Parathyroid adenoma (tissue), 2 donors: ENCODE data around the gene NEK6.

Experiments
- H2AFZ ChIP-seq: fragments of 300-600 bp; sonication (generic); one replicate; pipeline ENCODE4 v1.7.0; 2017; ENCODE audit warnings: antibody characterized with exemption, mild to moderate bottlenecking
- H3K27ac ChIP-seq: fragments of 300-600 bp; sonication (generic); one replicate; pipeline ENCODE4 v1.7.0; 2017
- H3K27me3 ChIP-seq: fragments of 300-600 bp; sonication (generic); one replicate; pipeline ENCODE4 v1.7.0; 2017; ENCODE audit warnings: low read length; ENCODE audit not compliant: control insufficient read depth, insufficient read depth
- H3K36me3 ChIP-seq: fragments of 300-600 bp; sonication (generic); one replicate; pipeline ENCODE4 v1.7.0; 2017; ENCODE audit warnings: low read length; ENCODE audit not compliant: control insufficient read depth, insufficient read depth
- H3K4me1 ChIP-seq: fragments of 300-600 bp; sonication (generic); one replicate; pipeline ENCODE4 v1.7.0; 2017; ENCODE audit warnings: control low read depth
- H3K4me2 ChIP-seq: fragments of 300-600 bp; sonication (generic); one replicate; pipeline ENCODE4 v1.7.0; 2017; ENCODE audit warnings: low read length
- H3K4me3 ChIP-seq: fragments of 300-600 bp; sonication (generic); one replicate; pipeline ENCODE4 v1.7.0; 2017; ENCODE audit warnings: low read depth, low read length
- H3K79me2 ChIP-seq: fragments of 300-600 bp; sonication (generic); one replicate; pipeline ENCODE4 v1.7.0; 2017; ENCODE audit warnings: control low read depth
- H3K9ac ChIP-seq: fragments of 300-600 bp; sonication (generic); one replicate; pipeline ENCODE4 v1.7.0; 2017; ENCODE audit warnings: mild to moderate bottlenecking
- H3K9me3 ChIP-seq: fragments of 300-600 bp; sonication (generic); one replicate; pipeline ENCODE4 v1.7.0; 2017; ENCODE audit warnings: low read length; ENCODE audit not compliant: control insufficient read depth
- TF ChIP-seq, protein P1 (sequence below): fragments of 300-600 bp; sonication (generic); IDR thresholded peaks from one replicate; pipeline ENCODE4 v1.7.0; 2017; ENCODE audit warnings: antibody characterized with exemption, mild to moderate bottlenecking
- donor health status: primary hyperparathyroidism.

NEK6 gene

DNA sequence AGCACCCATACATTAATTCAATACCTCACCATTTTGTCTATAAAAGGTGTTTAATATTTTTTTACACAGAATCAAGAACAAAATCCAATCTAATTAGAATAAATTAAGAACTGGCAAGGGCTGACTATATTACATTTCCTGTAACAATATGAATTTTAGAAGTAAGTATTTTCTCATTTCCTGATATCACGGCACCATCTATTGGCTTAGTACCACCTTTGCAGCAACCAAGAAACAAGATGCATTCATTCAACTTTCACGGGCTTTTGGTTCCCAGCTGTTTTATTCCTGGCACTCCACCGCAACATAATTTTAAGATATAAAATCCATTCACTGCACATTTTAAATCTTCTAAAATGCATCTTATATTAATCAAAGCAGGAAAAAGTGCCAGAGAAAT, 136.8 kb downstream of the NEK6 start:
- Histone ChIP-seq H2AFZ (no peak overlapping the region), H3K9me3 (no peaks in the 10 kb centered on the region), H3K27me3 (no peaks in the 10 kb centered on the region), H3K27ac (no peak overlapping the region), H3K4me2 (no peak overlapping the region), H3K9ac (no peak overlapping the region), H3K36me3 (no peaks in the 10 kb centered on the region), H3K4me3 (no peak overlapping the region), H3K79me2 (peaks cover under 1% of the 10 kb centered on the region), H3K4me1 (peaks cover 4% of the 10 kb centered on the region)
- TF ChIP-seq, protein P1, sequence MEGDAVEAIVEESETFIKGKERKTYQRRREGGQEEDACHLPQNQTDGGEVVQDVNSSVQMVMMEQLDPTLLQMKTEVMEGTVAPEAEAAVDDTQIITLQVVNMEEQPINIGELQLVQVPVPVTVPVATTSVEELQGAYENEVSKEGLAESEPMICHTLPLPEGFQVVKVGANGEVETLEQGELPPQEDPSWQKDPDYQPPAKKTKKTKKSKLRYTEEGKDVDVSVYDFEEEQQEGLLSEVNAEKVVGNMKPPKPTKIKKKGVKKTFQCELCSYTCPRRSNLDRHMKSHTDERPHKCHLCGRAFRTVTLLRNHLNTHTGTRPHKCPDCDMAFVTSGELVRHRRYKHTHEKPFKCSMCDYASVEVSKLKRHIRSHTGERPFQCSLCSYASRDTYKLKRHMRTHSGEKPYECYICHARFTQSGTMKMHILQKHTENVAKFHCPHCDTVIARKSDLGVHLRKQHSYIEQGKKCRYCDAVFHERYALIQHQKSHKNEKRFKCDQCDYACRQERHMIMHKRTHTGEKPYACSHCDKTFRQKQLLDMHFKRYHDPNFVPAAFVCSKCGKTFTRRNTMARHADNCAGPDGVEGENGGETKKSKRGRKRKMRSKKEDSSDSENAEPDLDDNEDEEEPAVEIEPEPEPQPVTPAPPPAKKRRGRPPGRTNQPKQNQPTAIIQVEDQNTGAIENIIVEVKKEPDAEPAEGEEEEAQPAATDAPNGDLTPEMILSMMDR, result no peak

DNA sequence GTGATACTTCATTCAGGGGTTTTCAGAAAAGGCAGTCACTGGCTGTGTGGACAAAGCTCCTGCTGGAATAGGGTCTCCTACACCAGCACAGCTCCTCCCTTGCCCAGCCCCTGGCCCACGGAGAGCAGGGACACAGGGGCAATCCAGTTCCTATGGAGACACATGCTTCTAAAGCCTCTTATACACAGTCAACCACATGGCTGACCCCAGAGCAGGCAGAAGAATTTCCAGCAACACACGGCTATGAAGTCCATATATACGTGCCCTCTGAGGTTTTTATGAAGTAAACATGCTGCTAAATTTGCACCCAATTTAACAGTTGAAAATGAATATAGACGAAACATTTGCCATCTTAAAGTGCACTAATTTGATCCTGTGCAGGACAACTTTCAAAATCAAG, 138.1 kb downstream of the NEK6 start:
- no peak overlapping the region for H3K9ac ChIP-seq
- no peak overlapping the region for H3K4me3 ChIP-seq
- no peaks in the 10 kb centered on the region for H3K36me3 ChIP-seq
- TF ChIP-seq, protein P1, result no peak
- no peak overlapping the region for H3K4me2 ChIP-seq
- peaks cover 3% of the 10 kb centered on the region for H3K79me2 ChIP-seq
- no peak overlapping the region for H3K27ac ChIP-seq
- H2AFZ ChIP-seq, result no peak overlapping the region
- no peaks in the 10 kb centered on the region for H3K27me3 ChIP-seq
- no peaks in the 10 kb centered on the region for H3K9me3 ChIP-seq
- H3K4me1 ChIP-seq, result peaks cover 2% of the 10 kb centered on the region

DNA sequence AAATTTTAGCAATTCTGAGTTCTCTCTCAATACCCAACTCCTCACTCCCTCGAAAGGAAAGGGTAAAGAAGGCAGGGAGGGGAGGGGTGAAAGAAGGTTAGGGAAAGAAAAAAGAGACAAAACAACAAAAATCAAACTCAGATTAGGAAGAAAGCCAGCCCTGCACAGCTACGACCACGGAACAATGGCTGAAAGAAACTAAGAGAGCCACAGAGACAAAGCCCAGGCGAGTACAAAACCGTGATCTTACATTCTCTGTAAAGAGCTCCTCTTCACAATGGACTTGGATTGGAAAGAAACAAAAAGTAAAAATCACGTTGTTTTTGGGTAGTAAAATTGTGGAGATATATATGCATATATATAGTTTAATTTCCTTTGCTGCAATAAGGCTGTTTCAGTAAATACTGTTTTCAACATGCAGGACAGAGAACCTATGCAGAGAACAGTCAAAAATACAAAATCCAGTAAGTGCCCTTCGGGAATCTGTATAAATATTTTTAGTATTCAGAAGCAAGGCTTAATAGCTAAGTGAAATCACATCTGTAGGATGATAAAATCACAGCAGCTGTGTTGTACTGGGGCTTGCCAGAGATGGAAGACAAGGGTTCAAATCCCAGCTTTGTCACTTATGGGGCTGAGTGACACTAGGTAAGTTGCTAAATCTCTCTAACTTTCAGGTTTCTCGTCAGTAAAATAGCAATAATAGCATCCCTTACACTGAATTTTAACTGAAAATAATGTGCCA, 140.6 kb downstream of the NEK6 start:
- H3K4me1 ChIP-seq, result no peaks in the 10 kb centered on the region

DNA sequence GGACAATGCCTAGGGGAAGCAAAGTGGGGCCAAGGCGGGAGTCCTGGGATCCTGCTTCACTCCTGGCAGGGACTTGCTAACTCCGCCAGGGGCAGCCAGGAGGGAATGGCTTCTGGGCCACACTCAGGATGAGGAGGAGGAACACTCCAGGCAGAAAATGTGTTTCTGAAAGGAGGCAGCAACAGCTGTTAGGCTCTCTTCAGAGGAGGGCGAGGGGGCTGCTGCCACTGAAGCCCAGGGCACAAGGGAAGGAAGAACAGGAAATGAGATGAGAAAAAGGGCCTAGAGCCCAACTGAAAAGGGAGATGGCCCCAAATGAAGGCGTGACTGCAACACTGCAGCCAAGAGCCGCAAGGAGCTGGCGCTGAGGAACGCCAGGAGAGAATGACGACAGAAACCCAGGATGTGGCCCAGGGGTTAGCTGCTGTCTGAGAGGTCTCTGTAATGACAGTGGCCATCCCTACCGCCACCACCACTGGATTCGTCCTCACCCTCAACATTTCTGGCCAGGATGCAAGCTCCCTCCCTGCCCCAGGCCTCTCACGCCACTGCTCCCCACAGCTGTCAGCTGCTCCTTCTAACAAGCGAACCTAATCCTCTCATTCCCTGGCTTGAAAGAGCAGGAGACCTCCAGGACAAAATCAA, 141.7 kb downstream of the NEK6 start:
- Histone ChIP-seq H3K4me3 (no peak overlapping the region), H3K36me3 (no peaks in the 10 kb centered on the region), H3K4me1 (no peaks in the 10 kb centered on the region), H2AFZ (no peak overlapping the region), H3K9ac (no peak overlapping the region), H3K9me3 (no peaks in the 10 kb centered on the region), H3K27me3 (no peaks in the 10 kb centered on the region), H3K27ac (no peak overlapping the region), H3K4me2 (no peak overlapping the region), H3K79me2 (peaks cover 15% of the 10 kb centered on the region)
- TF ChIP-seq, protein P1, result no peak

More for the DNA sequence above, 140.6 kb downstream of the NEK6 start:
- Histone ChIP-seq H3K9me3 (no peaks in the 10 kb centered on the region), H3K27me3 (no peaks in the 10 kb centered on the region), H3K79me2 (peaks cover 11% of the 10 kb centered on the region), H3K36me3 (no peaks in the 10 kb centered on the region), H3K4me3 (no peak overlapping the region), H3K4me2 (no peak overlapping the region), H3K27ac (no peak overlapping the region), H2AFZ (no peak overlapping the region), H3K9ac (no peak overlapping the region)
- TF ChIP-seq, protein P1, result no peak
